Adipocyte (in vitro differentiated cells): ENCODE results near the gene POU3F1.

Experiments used
- DNase-seq: peaks from one replicate; pipeline ENCODE4 v3.0.0-alpha.2; 2015; ENCODE audit warnings: low read depth
- H3K27me3 ChIP-seq: replicated peaks from 2 replicates; pipeline ENCODE4 v1.7.0; 2013; ENCODE audit warnings: mild to moderate bottlenecking, low read length, moderate library complexity; ENCODE audit not compliant: control insufficient read depth, insufficient read depth
- H3K36me3 ChIP-seq: 2 replicates; pipeline ENCODE4 v1.7.0; 2013; ENCODE audit warnings: low read length, mild to moderate bottlenecking, moderate library complexity; ENCODE audit not compliant: control insufficient read depth, insufficient read depth, severe bottlenecking
- H3K4me1 ChIP-seq: 2 replicates; pipeline ENCODE4 v1.7.0; 2013; ENCODE audit warnings: mild to moderate bottlenecking, low read length, moderate library complexity; ENCODE audit not compliant: control insufficient read depth, insufficient read depth
- H3K4me3 ChIP-seq: 2 replicates; pipeline ENCODE4 v1.7.0; 2013; ENCODE audit warnings: mild to moderate bottlenecking, low read length, moderate library complexity
- H3K9ac ChIP-seq: 2 replicates; pipeline ENCODE4 v1.7.0; 2013; ENCODE audit warnings: mild to moderate bottlenecking, low read length, moderate library complexity
- H3K9me3 ChIP-seq: 2 replicates; pipeline ENCODE4 v1.7.0; 2013; ENCODE audit warnings: mild to moderate bottlenecking, low read length, moderate library complexity; ENCODE audit not compliant: control insufficient read depth

POU3F1 gene

DNA sequence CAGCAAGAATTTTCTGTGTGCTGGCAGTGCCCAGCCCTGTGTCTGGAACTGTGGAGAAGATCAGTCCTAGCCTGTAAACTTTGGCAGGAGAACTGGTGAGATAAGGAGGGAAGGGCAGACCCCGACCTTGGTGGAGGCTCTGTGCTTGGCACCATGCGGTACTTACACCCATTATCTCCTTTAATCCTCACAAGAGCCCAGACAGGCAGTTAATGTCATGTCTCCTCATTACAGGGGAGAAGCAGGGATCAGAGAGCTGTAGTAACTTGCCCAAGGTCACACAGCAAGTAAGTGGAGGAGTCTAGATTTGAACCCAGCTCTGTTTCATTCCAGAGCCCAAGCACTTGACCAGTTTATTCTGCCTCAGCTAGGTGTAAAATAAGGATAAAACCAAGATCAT, 13.9 kb upstream of the POU3F1 start:
- DNase-seq, result no peak
- Histone ChIP-seq H3K27me3 (peaks cover 25% of the 10 kb centered on the region), H3K4me1 (no peaks in the 10 kb centered on the region), H3K9ac (no peak overlapping the region), H3K36me3 (no peaks in the 10 kb centered on the region), H3K9me3 (no peaks in the 10 kb centered on the region), H3K4me3 (no peak overlapping the region)

DNA sequence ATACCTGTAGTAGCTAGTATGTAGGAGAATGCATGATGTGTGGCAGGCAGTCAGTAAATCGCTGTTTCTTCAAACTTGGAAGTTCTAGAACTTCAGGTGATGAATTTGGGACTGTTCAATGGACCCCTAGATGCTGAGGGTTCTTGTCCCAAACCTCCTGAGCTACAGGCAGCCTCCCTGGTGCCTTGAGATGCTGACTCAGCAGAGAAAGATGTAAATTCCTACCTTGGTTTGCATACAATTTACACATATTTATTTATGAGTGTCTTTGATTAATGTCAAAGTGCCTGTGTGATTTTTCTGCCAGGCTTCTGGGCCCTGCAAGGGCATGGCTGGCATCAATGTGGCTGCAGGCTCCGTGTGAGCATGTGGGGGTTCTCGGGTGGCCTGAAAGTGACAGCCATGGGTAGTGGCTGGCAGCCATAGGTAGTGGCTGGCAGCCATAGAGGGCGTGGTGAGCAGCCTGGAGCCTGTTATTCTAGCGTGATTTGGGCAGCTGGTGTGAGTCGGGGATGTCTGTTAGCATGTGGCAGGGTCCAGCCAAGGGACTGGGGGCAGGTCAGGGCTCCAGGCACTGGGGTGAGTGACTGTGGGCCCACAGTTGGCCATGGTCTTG, 13.2 kb upstream of the POU3F1 start:
- H3K9ac ChIP-seq, result no peak overlapping the region
- H3K27me3 ChIP-seq, result peaks cover 31% of the 10 kb centered on the region
- no peaks in the 10 kb centered on the region for H3K4me1 ChIP-seq
- DNase-seq, result no peak
- H3K36me3 ChIP-seq, result no peaks in the 10 kb centered on the region
- H3K4me3 ChIP-seq, result no peak overlapping the region
- no peaks in the 10 kb centered on the region for H3K9me3 ChIP-seq

DNA sequence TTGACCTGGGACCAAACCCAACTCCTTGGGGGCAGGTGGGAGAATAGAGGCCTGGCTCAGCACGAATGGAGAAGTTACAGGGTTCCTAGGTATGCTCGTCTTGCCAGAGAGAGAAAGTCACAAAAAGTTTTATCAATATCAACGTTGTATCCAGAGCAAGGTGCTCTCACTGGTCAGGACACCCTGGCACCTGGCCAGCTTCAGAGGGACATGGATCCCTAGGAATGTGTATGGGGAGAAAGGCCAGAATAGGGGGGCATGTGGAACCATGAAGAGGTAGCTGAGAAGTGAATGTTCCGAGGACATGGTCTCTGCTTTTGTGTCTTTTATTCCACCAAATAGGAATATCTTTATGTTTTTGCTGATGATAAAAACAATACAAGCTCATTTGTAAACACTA, 9.4 kb upstream of the POU3F1 start:
- Histone ChIP-seq H3K9ac (no peak overlapping the region), H3K4me3 (no peak overlapping the region), H3K4me1 (no peaks in the 10 kb centered on the region), H3K36me3 (no peaks in the 10 kb centered on the region), H3K27me3 (peaks cover 50% of the 10 kb centered on the region), H3K9me3 (no peaks in the 10 kb centered on the region)
- DNase-seq, result no peak

DNA sequence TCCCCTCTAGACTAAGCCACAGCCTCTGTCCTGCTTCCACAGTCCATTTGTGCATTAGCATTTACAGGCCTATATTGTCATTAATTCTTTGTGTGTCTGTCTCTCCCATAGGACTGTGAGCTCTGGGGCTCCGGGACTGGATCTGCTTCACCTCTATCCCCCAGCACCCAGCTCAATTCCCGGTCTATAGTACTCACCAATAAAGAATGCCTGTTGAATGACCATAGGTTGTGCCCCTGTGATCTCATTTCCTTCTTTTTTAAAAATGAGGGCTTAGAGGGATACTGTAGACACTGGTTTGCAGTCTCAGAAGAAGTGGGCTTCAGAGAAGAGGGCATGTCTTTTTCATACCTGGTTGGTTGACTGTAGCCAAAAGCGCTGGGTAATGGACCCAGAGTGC, 8.8 kb upstream of the POU3F1 start:
- Histone ChIP-seq H3K9me3 (no peaks in the 10 kb centered on the region), H3K27me3 (peaks cover 44% of the 10 kb centered on the region), H3K9ac (no peak overlapping the region), H3K4me1 (peaks cover 3% of the 10 kb centered on the region), H3K36me3 (no peaks in the 10 kb centered on the region), H3K4me3 (no peak overlapping the region)
- no peak for DNase-seq

DNA sequence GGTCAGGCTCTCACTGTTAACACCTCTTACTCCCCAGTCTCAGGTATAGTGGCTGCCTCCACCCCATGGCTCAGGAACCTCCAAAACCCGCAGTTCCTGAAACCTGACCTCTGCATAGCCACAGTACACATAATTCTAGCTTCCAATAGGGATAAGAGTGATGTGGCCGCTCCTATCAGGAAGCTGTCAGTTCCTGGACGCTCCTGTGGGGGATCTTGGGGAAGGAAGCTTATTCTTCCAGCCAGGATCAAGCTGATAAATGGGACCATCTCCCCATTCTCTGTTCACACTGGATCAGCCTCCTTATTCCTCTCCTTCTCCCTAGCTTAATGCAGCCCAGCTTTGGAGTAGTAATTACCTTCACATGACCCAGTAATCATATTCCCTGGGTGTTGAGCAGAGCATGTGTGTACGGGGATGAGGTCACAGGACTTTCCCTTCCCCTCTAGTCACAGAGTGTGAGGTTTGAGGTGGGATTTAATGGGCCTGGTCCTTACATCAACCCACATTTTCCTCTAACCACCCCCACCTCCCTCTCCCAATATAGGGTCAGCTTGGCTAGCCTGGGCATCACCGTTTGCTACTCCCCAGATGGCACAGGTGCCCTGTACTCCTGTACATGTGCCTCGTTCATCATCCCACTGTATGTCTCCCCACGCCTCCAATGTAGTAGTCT, 7.0 kb upstream of the POU3F1 start:
- no peaks in the 10 kb centered on the region for H3K9me3 ChIP-seq
- no peak overlapping the region for H3K9ac ChIP-seq
- H3K4me1 ChIP-seq, result peaks cover 3% of the 10 kb centered on the region
- DNase-seq, result no peak
- H3K4me3 ChIP-seq, result no peak overlapping the region
- no peaks in the 10 kb centered on the region for H3K36me3 ChIP-seq
- peaks cover 45% of the 10 kb centered on the region for H3K27me3 ChIP-seq

DNA sequence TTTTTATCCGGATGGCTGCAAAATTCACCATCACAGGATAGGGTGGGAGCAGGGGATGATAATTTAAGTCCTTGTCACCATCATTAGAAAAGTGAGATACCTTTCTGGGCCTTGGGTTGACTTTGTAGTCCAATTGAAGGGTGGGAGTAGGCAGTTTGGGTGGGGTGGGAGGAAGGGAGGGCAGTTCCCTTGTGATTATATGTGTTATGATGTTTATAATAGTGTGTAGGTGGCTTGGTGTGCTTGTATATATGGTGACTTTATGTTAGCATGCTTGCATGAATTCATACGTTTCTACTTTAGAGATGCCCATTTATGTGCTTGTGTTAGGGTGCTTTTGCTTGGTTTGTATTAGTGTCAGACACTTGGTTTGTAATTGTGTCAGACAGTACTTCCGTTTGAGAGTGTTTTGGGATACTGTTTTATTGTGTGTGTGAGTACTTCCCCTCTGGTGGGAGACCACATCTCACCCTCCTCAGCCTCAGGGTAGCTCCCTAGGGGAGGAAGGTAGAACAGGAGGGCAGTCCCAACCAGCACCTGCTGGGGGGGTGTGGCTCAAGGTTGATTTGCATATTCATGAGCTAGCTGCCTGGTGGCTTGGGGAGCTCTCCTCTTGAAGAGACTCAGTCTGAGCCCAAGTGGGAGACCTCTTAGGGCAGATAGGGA, 6.3 kb upstream of the POU3F1 start:
- Histone ChIP-seq H3K36me3 (no peaks in the 10 kb centered on the region), H3K9ac (no peak overlapping the region), H3K27me3 (peaks cover 52% of the 10 kb centered on the region), H3K4me3 (no peak overlapping the region), H3K9me3 (no peaks in the 10 kb centered on the region), H3K4me1 (peaks cover 3% of the 10 kb centered on the region)
- DNase-seq, result no peak

DNA sequence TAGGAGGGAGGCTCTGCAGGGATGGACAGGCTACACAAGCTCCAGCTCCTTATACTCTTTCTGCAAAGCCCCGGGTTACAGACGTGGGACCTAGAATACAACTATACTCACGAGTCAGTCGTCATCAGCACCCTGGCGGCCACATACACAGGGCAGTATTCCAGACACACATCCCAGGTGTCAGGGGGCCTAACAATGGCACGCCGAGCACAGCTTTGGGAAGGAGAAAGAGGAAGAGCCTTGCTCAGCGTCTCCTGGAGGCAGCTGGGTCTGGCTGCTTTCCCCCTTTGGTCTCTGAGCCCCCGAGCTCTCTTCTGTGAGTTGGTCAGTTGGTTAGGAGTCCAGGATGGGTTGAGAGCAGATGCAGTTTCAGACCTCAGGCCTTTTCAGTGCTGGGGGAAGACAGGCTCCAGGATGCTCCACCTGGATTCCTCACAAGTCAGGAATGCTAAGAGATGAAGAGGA, 4.5 kb upstream of the POU3F1 start:
- Histone ChIP-seq H3K36me3 (no peaks in the 10 kb centered on the region), H3K4me1 (peaks cover 7% of the 10 kb centered on the region), H3K9ac (no peak overlapping the region), H3K4me3 (no peak overlapping the region), H3K9me3 (no peaks in the 10 kb centered on the region), H3K27me3 (peaks cover 56% of the 10 kb centered on the region)
- no peak for DNase-seq

DNA sequence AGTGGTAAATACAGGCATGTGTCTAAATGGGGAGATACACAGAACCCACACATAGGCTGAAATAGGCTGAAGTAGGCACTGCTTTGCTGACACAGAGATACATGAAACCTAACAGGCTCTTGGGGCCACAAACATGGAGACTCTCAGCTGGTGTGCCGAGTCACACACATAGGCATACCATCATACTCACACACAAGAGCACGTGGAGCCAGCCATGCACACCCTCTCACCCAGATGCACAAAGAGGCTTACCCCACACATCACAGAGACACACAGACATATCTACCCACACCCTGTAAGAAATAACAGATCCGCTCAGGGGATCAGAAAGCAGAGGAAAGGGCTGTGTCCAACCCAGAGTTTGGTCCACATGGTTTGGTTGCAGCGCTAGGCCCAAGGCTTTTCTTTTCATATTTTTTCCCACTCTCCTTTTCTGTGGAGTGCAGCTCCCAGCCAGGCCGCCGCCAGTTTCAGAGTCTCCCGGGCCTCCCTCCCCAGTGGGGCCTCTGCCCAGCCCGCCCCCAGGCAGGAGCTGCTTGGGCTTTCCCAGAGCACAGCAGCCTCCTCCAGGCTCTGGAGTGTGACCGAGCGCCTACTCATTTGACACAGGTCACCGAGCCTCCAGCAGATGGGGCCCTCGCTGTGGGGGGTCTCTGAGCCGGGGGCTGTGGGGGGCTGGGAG, 3.9 kb upstream of the POU3F1 start:
- no peak overlapping the region for H3K9ac ChIP-seq
- H3K9me3 ChIP-seq, result no peaks in the 10 kb centered on the region
- peaks cover 55% of the 10 kb centered on the region for H3K27me3 ChIP-seq
- no peak overlapping the region for H3K4me3 ChIP-seq
- H3K36me3 ChIP-seq, result no peaks in the 10 kb centered on the region
- peaks cover 7% of the 10 kb centered on the region for H3K4me1 ChIP-seq
- DNase-seq, result peak; percentile 16

DNA sequence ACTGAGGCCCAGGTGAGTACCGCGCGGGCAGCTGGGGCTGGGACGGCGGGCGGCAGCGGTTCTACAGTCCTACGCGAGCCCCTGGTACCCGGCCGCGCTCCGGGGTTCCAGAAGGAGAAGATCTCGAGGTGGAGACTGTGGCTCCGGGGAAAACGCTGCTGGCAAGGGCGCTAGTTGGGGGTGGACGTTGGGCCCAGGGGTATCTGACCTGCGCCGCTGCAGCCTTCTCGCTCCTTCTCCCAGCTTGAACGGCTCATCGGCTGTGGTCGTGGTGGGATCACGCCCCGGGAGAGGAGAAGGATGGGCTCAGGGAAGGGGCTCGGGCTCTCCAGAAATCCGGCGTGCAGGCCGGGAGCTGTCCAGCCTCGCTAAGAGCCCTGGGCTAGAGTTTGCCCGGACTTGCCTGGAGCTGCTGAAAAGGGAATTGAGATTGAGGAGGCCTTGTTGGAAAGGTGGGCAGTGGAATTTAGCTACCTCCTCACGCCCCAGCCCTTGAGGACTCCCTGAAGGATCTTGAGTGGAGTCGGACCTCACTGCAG, 1.1 kb upstream of the POU3F1 start:
- Histone ChIP-seq H3K36me3 (no peaks in the 10 kb centered on the region), H3K4me3 (peak overlapping the region; percentile 73), H3K9me3 (no peaks in the 10 kb centered on the region), H3K9ac (no peak overlapping the region), H3K27me3 (peaks cover 53% of the 10 kb centered on the region), H3K4me1 (peaks cover 10% of the 10 kb centered on the region)
- peak; percentile 49 for DNase-seq

DNA sequence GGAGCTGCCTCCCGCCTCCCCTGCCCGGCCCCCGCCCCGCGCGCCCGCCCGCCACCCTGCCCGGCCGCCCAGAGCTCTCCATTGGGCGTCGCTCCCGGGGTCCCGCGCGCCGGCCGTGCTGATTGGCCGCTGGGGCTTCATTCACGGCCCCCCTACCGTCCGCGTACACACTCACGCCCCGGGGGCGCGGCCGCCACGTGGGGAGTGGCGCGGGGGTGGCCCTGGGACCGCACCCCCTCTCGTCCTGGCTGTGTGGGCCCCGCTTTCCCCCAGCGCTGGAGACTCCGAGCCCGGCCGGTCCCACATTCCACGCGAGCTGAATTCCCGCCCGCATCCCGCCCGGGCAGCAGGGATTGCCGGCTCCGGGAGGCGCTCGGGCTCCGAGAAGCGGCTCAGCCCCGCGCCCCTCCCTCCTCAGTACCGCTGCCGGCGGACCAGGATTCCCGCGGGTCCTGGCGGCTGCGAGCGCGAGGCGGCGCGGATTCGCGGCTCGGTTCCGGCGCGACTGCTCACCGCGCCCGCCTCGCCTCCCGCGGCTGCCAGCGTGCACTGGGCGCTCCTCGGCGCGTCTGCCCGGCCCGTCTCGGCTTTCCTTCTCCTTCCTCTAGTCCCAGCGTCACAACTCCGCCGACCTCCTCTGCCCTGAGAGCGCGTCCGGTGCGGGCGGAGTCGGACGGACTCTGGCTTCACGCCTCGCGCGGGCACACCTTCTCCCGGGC, 450 bp upstream of the POU3F1 start:
- Histone ChIP-seq H3K27me3 (peaks cover 58% of the 10 kb centered on the region), H3K9ac (no peak overlapping the region), H3K4me3 (peak overlapping the region; percentile 73), H3K9me3 (no peaks in the 10 kb centered on the region), H3K4me1 (peaks cover 10% of the 10 kb centered on the region), H3K36me3 (no peaks in the 10 kb centered on the region)
- DNase-seq, result peak; percentile 93
